Measurements from ENCODE around the gene TIMM22. TPM values are rescaled to one million over a fixed set of nuclear protein-coding genes. Genes with fewer than 3 reads are reported as not detected.

TIMM22 gene
- total RNA-seq (2021) (20.0 and 21.8 TPM in 2 replicates), Bru-seq, nascent RNA (percentile 78 among the genes with signal in this experiment), BruChase-seq, experiment 1, labeled RNA remaining after a 2-hour chase (percentile 74 among the genes with signal in this experiment), BruChase-seq, experiment 2, labeled RNA remaining after a 6-hour chase (percentile 71 among the genes with signal in this experiment)
- long read RNA-seq, transcript TIMM22-201 (4 exons, 3,194 nt), result major isoform, 168 of 174 reads
- long read RNA-seq, partial matches to known transcripts, result 2 of 174 reads
- long read RNA-seq, other reads (novel, unspliced or antisense), result 4 of 174 reads

DNA sequence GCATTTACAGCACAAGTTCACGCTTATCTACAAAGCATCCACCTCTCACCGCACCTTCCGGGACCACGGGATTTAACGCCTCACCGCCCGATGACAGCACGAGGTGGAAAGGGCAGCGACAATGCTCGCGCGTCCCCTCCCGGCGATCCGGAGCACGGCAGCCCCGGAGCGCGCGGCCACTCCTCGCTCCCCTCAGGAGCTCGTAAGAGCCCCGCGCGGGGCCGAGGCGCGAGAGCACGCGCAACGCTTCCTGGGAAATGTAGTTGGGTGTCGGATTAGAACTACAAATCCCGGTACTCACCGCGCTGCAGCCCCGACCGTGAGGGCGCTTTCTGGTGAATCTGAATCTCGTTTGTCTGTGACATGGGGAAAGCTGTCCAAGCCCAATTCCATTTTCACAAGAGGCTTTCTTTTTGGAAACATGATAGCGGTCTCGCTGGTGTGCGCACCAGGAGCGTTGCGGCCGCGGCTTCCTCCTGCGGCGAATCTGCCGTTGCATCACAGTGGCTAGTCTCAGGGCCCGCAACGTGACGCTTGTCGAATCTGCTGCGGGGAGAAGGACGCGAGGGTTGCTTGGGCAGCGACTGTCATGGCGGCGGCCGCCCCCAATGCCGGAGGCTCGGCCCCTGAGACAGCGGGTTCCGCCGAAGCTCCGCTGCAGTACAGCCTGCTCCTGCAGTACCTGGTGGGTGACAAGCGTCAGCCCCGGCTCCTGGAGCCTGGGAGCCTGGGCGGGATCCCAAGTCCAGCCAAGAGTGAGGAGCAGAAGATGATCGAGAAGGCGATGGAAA, at the start of gene TIMM22:
TSS of gene TIMM22 (plus strand) at position 576 of the 791 bp plus-strand sequence. CDS start at position 590, 14 bp downstream.
- peaks cover 24% of the 10 kb centered on the region for H3K36me3 ChIP-seq (ENCODE audit: insufficient read depth, low read length, poor library complexity, severe bottlenecking)
- ChIA-PET CTCF (interaction anchor here (0.5 to 1.4 kb wide), 11 partner anchors 16 to 585 kb away, joined by 3 to 10 read pairs (median 5); partner anchors contain the start of genes GEMIN4 and NXN), POLR2A (ENCODE audit: low non-redundant PET) (interaction anchor here (0.6 kb wide), 1 partner anchor 18 kb away, joined by 3 read pairs; no protein-coding TSS in a partner anchor)
- TF ChIP-seq EZH2 (IDR thresholded peaks at IDR 0.05; ENCODE audit: borderline replicate concordance, low read depth, low read length, poor library complexity, severe bottlenecking), result no peak
- TF ChIP-seq, protein P1, sequence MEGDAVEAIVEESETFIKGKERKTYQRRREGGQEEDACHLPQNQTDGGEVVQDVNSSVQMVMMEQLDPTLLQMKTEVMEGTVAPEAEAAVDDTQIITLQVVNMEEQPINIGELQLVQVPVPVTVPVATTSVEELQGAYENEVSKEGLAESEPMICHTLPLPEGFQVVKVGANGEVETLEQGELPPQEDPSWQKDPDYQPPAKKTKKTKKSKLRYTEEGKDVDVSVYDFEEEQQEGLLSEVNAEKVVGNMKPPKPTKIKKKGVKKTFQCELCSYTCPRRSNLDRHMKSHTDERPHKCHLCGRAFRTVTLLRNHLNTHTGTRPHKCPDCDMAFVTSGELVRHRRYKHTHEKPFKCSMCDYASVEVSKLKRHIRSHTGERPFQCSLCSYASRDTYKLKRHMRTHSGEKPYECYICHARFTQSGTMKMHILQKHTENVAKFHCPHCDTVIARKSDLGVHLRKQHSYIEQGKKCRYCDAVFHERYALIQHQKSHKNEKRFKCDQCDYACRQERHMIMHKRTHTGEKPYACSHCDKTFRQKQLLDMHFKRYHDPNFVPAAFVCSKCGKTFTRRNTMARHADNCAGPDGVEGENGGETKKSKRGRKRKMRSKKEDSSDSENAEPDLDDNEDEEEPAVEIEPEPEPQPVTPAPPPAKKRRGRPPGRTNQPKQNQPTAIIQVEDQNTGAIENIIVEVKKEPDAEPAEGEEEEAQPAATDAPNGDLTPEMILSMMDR (conservative IDR thresholded peaks at IDR 0.05; ENCODE audit: low read depth, low read length), result peak; percentile 95
- H3K4me1 ChIP-seq (ENCODE audit: insufficient read depth, low read length, poor library complexity, severe bottlenecking), result peaks cover 6% of the 10 kb centered on the region
- H3K9me3 ChIP-seq (ENCODE audit: low read depth, low read length, poor library complexity, severe bottlenecking), result no peaks in the 10 kb centered on the region
- no peaks in the 10 kb centered on the region for H3K27me3 ChIP-seq (replicated peaks; ENCODE audit: insufficient read depth, low read depth, low read length, poor library complexity)
- peak; percentile 99 for DNase-seq (ENCODE audit: low spot score)
- intact Hi-C loops (cut with micrococcal nuclease; ENCODE audit: unreplicated experiment), result loop anchor here (5.0 kb wide), 1 partner anchor 199 kb away; no protein-coding TSS in a partner anchor
- peak within 1 kb of the TSS; percentile 99 for H3K27ac ChIP-seq (ENCODE audit: low read depth, low read length, poor library complexity, severe bottlenecking)
- H3K4me3 ChIP-seq (ENCODE audit: low read depth, low read length, poor library complexity, severe bottlenecking), result peak within 1 kb of the TSS; percentile 82
- BruUV-seq (replicated peaks), result no TSS peak

DNA sequence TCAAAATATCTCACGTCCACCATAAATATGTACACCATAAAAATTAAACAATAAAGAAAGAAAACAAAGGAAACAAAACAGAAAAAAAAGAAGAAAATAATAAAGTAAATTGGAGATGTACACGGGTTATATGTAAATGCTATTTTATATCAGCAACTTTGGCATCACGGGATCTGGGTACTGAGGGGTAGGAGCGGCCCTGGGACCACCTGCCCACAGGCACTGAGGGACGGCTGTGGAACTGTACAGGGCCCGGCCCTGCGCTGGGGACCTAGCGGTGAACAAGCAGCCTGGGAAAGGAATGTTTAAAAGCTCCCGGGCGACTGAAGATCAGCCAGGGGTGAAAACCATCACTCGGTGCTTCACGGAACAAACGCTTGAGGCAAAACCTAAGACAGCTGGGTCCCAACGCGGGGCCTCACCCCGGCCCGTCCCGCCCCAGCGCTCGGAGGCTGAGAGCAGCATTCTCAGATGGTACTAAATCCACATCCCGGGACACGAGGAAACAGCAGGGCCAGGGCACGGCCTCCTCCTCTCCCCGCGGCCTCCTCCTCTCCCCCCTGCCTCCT, 48.6 kb upstream of the TIMM22 start:
- H3K27ac ChIP-seq (ENCODE audit: low read depth, low read length, poor library complexity, severe bottlenecking), result no peak overlapping the region
- H3K4me1 ChIP-seq (ENCODE audit: insufficient read depth, low read length, poor library complexity, severe bottlenecking), result peaks cover 12% of the 10 kb centered on the region
- DNase-seq (ENCODE audit: low spot score), result no peak
- no peak overlapping the region for H3K4me3 ChIP-seq (ENCODE audit: low read depth, low read length, poor library complexity, severe bottlenecking)
- no peaks in the 10 kb centered on the region for H3K36me3 ChIP-seq (ENCODE audit: insufficient read depth, low read length, poor library complexity, severe bottlenecking)
- CTCF ChIA-PET, result no interaction called here
- POLR2A ChIA-PET (ENCODE audit: low non-redundant PET), result no interaction called here
- intact Hi-C loops (cut with micrococcal nuclease; ENCODE audit: unreplicated experiment), result no loop called here
- H3K27me3 ChIP-seq (replicated peaks; ENCODE audit: insufficient read depth, low read depth, low read length, poor library complexity), result no peaks in the 10 kb centered on the region
- TF ChIP-seq EZH2 (IDR thresholded peaks at IDR 0.05; ENCODE audit: borderline replicate concordance, low read depth, low read length, poor library complexity, severe bottlenecking), result no peak
- TF ChIP-seq, protein P1 (conservative IDR thresholded peaks at IDR 0.05; ENCODE audit: low read depth, low read length), result no peak
- no TSS peak for BruUV-seq (replicated peaks)
- no peaks in the 10 kb centered on the region for H3K9me3 ChIP-seq (ENCODE audit: low read depth, low read length, poor library complexity, severe bottlenecking)

DNA sequence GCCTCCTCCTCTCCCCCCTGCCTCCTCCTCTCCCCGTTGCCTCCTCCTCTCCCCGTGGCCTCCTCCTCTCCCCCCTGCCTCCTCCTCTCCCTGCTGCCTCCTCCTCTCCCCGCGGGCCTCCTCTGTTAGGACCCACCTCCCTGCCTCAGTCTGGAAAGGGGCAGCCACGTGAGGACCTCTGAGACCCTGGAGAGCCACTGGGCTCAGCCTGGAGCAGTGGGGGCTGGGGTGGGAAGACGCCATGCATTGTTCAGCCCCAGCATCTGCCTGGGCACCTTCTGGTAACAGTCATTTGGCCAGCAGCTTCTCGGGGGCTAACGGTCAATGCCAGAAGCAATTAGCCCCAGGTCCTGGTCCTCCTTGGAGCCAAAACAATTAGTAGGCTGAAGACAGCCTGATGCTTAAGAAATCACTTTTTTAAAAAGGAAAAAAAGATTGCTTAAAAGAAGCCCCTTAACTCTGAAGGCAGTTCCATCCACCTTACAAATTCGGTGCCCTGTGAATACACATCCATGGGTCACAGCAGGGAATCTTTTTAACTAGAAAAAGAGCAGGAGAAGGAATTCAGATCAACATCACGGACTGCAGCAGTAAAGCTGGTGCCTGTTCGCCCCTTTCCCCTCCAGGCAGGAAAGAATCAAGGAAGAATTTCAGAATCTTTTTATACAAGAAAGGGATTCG, 47.2 kb upstream of the TIMM22 start:
- H3K27me3 ChIP-seq (replicated peaks; ENCODE audit: insufficient read depth, low read depth, low read length, poor library complexity), result no peaks in the 10 kb centered on the region
- no peak for TF ChIP-seq EZH2 (IDR thresholded peaks at IDR 0.05; ENCODE audit: borderline replicate concordance, low read depth, low read length, poor library complexity, severe bottlenecking)
- TF ChIP-seq, protein P1 (conservative IDR thresholded peaks at IDR 0.05; ENCODE audit: low read depth, low read length), result no peak
- no TSS peak for BruUV-seq (replicated peaks)
- intact Hi-C loops (cut with micrococcal nuclease; ENCODE audit: unreplicated experiment), result no loop called here
- POLR2A ChIA-PET (ENCODE audit: low non-redundant PET), result no interaction called here
- peak; percentile 65 for DNase-seq (ENCODE audit: low spot score)
- H3K4me3 ChIP-seq (ENCODE audit: low read depth, low read length, poor library complexity, severe bottlenecking), result no peak overlapping the region
- no peaks in the 10 kb centered on the region for H3K9me3 ChIP-seq (ENCODE audit: low read depth, low read length, poor library complexity, severe bottlenecking)
- no peak overlapping the region for H3K27ac ChIP-seq (ENCODE audit: low read depth, low read length, poor library complexity, severe bottlenecking)
- peaks cover 12% of the 10 kb centered on the region for H3K4me1 ChIP-seq (ENCODE audit: insufficient read depth, low read length, poor library complexity, severe bottlenecking)
- no peaks in the 10 kb centered on the region for H3K36me3 ChIP-seq (ENCODE audit: insufficient read depth, low read length, poor library complexity, severe bottlenecking)
- CTCF ChIA-PET, result no interaction called here

Measured in A673 (cell line).